Measurements from ENCODE around the gene C1orf21.

The C1orf21 gene

GRCh38 chr1:184494929-184495328 is 108.1 kb downstream of the C1orf21 start:
- no peak for DNase-seq (ENCODE audit: low read depth)
- no peak overlapping the region for H3K4me3 ChIP-seq (ENCODE audit: low read length)
- no peak for TF ChIP-seq CTCF (IDR thresholded peaks at IDR 0.05; ENCODE audit: insufficient read depth, low read depth, low read length, missing control alignments)

- TF ChIP-seq CTCF (IDR thresholded peaks at IDR 0.05; ENCODE audit: insufficient read depth, low read depth, low read length, missing control alignments), result no peak
- no peak for DNase-seq (ENCODE audit: low read depth)
- H3K4me3 ChIP-seq (ENCODE audit: low read length), result no peak overlapping the region
These were observed 111.3 kb downstream of the C1orf21 start for GRCh38 chr1:184497959-184498723.

GRCh38 chr1:184499616-184500015 is 112.8 kb downstream of the C1orf21 start:
- TF ChIP-seq CTCF (IDR thresholded peaks at IDR 0.05; ENCODE audit: insufficient read depth, low read depth, low read length, missing control alignments), result no peak
- H3K4me3 ChIP-seq (ENCODE audit: low read length), result no peak overlapping the region
- DNase-seq (ENCODE audit: low read depth), result no peak

- no peak for TF ChIP-seq CTCF (IDR thresholded peaks at IDR 0.05; ENCODE audit: insufficient read depth, low read depth, low read length, missing control alignments)
- no peak overlapping the region for H3K4me3 ChIP-seq (ENCODE audit: low read length)
- no peak for DNase-seq (ENCODE audit: low read depth)
These were observed 115.3 kb downstream of the C1orf21 start for GRCh38 chr1:184502161-184502560.

GRCh38 chr1:184503221-184503749 is 116.5 kb downstream of the C1orf21 start:
- DNase-seq (ENCODE audit: low read depth), result no peak
- no peak overlapping the region for H3K4me3 ChIP-seq (ENCODE audit: low read length)
- TF ChIP-seq CTCF (IDR thresholded peaks at IDR 0.05; ENCODE audit: insufficient read depth, low read depth, low read length, missing control alignments), result no peak

- no peak for DNase-seq (ENCODE audit: low read depth)
- TF ChIP-seq CTCF (IDR thresholded peaks at IDR 0.05; ENCODE audit: insufficient read depth, low read depth, low read length, missing control alignments), result no peak
- H3K4me3 ChIP-seq (ENCODE audit: low read length), result no peak overlapping the region
These were observed 117.5 kb downstream of the C1orf21 start for GRCh38 chr1:184504040-184504954.
